Esophagus squamous epithelium (tissue), 5 donors: Measurements from ENCODE around the gene PXYLP1. TPM values are rescaled to one million over a fixed set of nuclear protein-coding genes. Genes with fewer than 3 reads are reported as not detected.

ENCODE experiments used
- DNase-seq: peaks from one replicate; lab custom pipeline; 2025; lab: John Stamatoyannopoulos, UW
- H3K27ac ChIP-seq, 4 donors: fragments of 200-600 bp; sonication (generic); one replicate each; pipeline ENCODE4 v1.5.1; 2016 to 2019; ENCODE audit warnings: mild to moderate bottlenecking in 1 of 4
- H3K27me3 ChIP-seq, 4 donors: fragments of 200-600 bp; sonication (generic); 1 replicate in 3 of 4; 2 replicates in 1 of 4; pipeline versions ENCODE4 v1.5.1 to v1.6.0; 2017 to 2021; ENCODE audit warnings: antibody characterized with exemption in 1 of 4
- H3K36me3 ChIP-seq, 3 donors: fragments of 200-600 bp; sonication (generic); one replicate each; pipeline ENCODE4 v1.5.1; 2016 to 2019
- H3K4me1 ChIP-seq, 3 donors: fragments of 200-600 bp; sonication (generic); one replicate each; pipeline ENCODE4 v1.5.1; 2017 to 2019
- H3K4me3 ChIP-seq, 4 donors: fragments of 200-600 bp; sonication (generic); 1 replicate in 3 of 4; 2 replicates in 1 of 4; pipeline ENCODE4 v1.5.1; 2016 to 2019; ENCODE audit warnings: mild to moderate bottlenecking in 2 of 4, moderate library complexity in 1 of 4
- H3K9me3 ChIP-seq, 3 donors: fragments of 200-600 bp; sonication (generic); one replicate each; pipeline ENCODE4 v1.5.1; 2016 to 2019
- POLR2A ChIP-seq, 4 donors: fragments of 450-650 bp; IDR thresholded peaks; one replicate each; pipeline ENCODE4 v1.6.1; 2017; ENCODE audit warnings: antibody characterized with exemption in 4 of 4, mild to moderate bottlenecking in 4 of 4, moderate library complexity in 3 of 4
- WGBS, 2 donors: methylation state at CpG; one replicate each; pipeline ENCODE4 v1.1.5; 2018; 5-methylcytosine and 5-hydroxymethylcytosine counted together
- intact Hi-C: fragments of 100-400 bp; cut with DNase I; formaldehyde crosslinking; loops from one replicate; pipeline ENCODE4 v1.15.0; 2022
- total RNA-seq, 4 donors: library from RNA; depleted of rRNA; stranded (reverse); fragments of >200 nt; gene quantifications; one replicate each; pipeline ENCODE4 v1.1.0, GENCODE V29; 2016
- TF ChIP-seq, protein P1 (sequence below), 6 experiments: fragments of 450-650 bp in 4 of 6; fragments of 200-600 bp in 2 of 6; sonication (generic) in 2 of 6; IDR thresholded peaks; one replicate each; pipeline ENCODE4 v1.5.1; 2016 to 2019; ENCODE audit warnings: antibody characterized with exemption in 6 of 6, mild to moderate bottlenecking in 4 of 6, moderate library complexity in 4 of 6
- donor health status: DM: yes; HTN: yes; CAD: no.

Gene PXYLP1
- total RNA-seq, 4 donors from 2014 or later: 2.9 to 7.8 (median 4.1) TPM

DNA sequence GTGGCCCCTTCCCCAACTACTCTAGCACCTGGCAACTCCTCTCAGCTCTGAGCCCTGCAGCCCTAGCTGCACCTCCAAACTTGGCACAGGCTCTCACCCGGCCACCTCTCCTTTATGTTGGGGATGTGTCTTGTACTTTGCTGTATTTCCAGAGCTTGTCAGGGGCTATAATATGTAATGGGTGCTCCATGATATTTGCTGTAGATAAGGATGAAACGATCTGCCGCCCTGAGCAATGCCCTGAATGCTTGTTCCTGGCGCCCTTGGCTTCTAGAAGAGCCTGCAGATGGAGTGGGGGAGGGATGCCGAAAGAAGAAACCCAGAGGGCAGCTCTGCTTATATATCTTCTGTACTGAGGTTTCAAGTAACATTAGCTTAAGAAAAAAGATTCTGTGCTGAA is 100.8 kb downstream of the PXYLP1 start:
- WGBS, 2 donors: 79 to 86% methylated on average over 4 to 5 of the region's 5 CpGs
- Histone ChIP-seq H3K4me3 (no peak overlapping the region), H3K27ac (peak overlapping the region in 2 of 4 donors; percentile 34 to 41), H3K36me3 (no peaks in the 10 kb centered on the region), H3K4me1 (peaks cover 0 to 9% (median 0%) of the 10 kb centered on the region in 3 donors), H3K9me3 (no peaks in the 10 kb centered on the region), H3K27me3 (peaks cover 0 to 97% (median 0%) of the 10 kb centered on the region in 4 donors)
- no peak for DNase-seq
- TF ChIP-seq, protein P1, sequence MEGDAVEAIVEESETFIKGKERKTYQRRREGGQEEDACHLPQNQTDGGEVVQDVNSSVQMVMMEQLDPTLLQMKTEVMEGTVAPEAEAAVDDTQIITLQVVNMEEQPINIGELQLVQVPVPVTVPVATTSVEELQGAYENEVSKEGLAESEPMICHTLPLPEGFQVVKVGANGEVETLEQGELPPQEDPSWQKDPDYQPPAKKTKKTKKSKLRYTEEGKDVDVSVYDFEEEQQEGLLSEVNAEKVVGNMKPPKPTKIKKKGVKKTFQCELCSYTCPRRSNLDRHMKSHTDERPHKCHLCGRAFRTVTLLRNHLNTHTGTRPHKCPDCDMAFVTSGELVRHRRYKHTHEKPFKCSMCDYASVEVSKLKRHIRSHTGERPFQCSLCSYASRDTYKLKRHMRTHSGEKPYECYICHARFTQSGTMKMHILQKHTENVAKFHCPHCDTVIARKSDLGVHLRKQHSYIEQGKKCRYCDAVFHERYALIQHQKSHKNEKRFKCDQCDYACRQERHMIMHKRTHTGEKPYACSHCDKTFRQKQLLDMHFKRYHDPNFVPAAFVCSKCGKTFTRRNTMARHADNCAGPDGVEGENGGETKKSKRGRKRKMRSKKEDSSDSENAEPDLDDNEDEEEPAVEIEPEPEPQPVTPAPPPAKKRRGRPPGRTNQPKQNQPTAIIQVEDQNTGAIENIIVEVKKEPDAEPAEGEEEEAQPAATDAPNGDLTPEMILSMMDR (IDR thresholded peaks at IDR 0.05): no peak
- intact Hi-C loops: no loop called here

DNA sequence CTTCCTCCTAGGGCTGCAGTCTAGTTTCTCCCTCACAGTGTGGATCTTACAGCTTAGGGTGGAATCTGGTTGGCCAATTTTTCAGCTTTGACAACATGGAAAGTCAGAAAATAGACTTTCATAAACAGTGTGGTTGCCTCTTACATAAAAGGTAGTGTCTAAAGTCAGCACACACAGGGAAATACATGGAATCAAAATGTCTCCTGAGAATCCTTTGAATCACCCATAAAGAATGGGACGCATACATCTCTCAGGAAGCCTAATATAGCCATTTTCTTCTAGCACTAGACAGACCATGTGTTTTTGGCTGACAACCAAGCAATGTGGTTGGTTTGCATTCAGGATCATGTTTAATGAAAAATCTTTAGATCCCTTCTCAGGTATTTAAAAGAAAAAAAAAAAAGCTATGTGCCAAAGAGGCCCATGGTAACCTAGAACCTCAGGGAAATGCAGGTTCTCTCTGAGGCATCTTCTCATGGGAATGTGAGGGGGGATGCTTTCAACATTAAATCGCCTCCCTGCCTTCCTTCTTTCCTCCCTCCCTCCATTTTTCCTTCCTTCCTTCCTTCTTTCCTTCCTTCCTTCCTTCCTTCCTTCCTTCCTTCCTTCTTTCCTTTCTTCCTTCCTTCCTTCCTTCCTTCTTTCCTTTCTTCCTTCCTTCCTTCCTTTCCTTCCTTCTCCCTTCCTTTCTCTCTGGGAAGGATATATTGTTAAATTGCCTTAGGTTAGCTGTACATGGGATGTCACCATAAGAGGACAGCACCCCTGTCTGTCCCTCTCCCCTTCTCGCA is 102.4 kb downstream of the PXYLP1 start:
- TF ChIP-seq POLR2A (IDR thresholded peaks at IDR 0.05): no peak
- TF ChIP-seq, protein P1 (IDR thresholded peaks at IDR 0.05): no peak
- WGBS, 2 donors: 90 to 93% methylated on average over 3 of the region's 3 CpGs
- no peak for DNase-seq

DNA sequence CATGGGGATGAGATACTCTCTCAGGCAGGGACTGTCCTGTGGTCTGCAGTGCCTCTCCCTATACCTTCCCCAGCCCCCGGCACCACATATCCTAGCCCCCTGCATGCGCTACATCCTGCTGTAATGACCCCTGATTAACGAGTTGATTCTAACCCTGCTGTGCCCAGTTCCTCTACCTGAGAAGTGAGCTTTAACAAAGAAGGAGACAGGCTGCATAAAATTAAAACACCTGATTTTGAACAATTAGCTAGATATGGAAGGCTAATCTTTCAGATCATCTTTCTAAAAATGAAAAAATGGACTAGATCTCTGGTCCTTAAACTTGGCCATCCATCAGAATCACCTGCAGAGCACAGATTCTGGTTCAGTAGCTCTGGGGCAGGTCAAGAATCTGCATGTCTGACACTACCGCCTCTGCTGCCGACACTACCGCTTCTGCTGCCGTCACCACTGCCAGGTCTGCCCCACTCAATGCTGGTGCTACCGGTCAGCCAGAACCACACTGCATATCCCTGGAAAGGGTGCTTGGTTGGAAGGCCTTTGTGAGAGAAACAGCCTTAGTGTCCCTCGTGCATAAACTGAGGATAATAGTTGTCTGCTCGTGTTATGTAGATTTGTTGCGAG is 103.1 kb downstream of the PXYLP1 start:
- Histone ChIP-seq H3K27me3 (peaks cover 0 to 100% (median 0%) of the 10 kb centered on the region in 4 donors), H3K4me3 (no peak overlapping the region), H3K9me3 (no peaks in the 10 kb centered on the region), H3K4me1 (peaks cover 0 to 9% (median 0%) of the 10 kb centered on the region in 3 donors), H3K27ac (no peak overlapping the region), H3K36me3 (no peaks in the 10 kb centered on the region)
- TF ChIP-seq POLR2A (IDR thresholded peaks at IDR 0.05): no peak
- TF ChIP-seq, protein P1 (IDR thresholded peaks at IDR 0.05): no peak
- WGBS, 2 donors: 86 to 95% methylated on average over 9 to 11 of the region's 11 CpGs
- intact Hi-C loops: no loop called here
- DNase-seq: no peak

More for the DNA sequence above, 102.4 kb downstream of the PXYLP1 start:
- no peaks in the 10 kb centered on the region for H3K36me3 ChIP-seq
- H3K4me1 ChIP-seq: peaks cover 0 to 9% (median 0%) of the 10 kb centered on the region in 3 donors
- intact Hi-C loops: no loop called here
- H3K4me3 ChIP-seq: no peak overlapping the region
- H3K27ac ChIP-seq: no peak overlapping the region
- H3K9me3 ChIP-seq: no peaks in the 10 kb centered on the region
- H3K27me3 ChIP-seq: peaks cover 0 to 97% (median 0%) of the 10 kb centered on the region in 4 donors

DNA sequence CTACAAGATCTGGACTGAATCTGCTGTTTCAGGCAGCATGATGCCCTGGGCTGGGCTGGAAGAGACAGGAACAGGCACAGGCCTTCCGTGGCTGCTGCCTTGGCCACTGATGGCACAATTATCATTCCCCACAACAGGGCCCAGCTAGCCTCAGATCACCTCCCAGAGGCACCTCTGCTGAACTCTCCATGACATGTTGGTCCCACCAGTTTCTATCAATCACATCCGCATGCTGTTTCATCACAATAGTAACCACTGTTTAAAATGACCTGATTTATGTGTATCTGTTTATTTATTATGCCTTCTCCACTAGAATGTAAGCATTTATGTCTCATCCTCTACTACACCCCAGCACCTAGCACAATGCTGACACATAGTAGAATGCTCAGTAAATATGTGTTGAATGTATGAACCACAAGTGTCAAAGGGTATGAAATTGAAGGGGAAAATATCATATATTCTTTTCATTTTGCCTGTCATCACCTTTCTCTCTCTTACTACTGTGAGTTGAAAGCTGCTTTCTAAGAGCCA is 104.0 kb downstream of the PXYLP1 start:
- Histone ChIP-seq H3K36me3 (no peaks in the 10 kb centered on the region), H3K4me3 (no peak overlapping the region), H3K27me3 (peaks cover 0 to 99% (median 0%) of the 10 kb centered on the region in 4 donors), H3K9me3 (no peaks in the 10 kb centered on the region), H3K4me1 (peaks cover 0 to 9% (median 0%) of the 10 kb centered on the region in 3 donors), H3K27ac (no peak overlapping the region)
- intact Hi-C loops: no loop called here
- TF ChIP-seq, protein P1 (IDR thresholded peaks at IDR 0.05): no peak
- no peak for TF ChIP-seq POLR2A (IDR thresholded peaks at IDR 0.05)
- DNase-seq: no peak
- 76 to 91% methylated on average over 2 of the region's 2 CpGs for WGBS, 2 donors
